H1 (cell line): ENCODE measurements around the gene ABHD14A. TPM values are rescaled to one million over a fixed set of nuclear protein-coding genes. Genes with fewer than 3 reads are reported as not detected.

Source experiments
- KDM1A ChIP-seq: fragments of 200-600, 300-600 bp; sonication (generic); IDR thresholded peaks from 2 replicates; pipeline ENCODE4 v1.7.1; 2016; ENCODE audit warnings: mild to moderate bottlenecking, low read length, borderline replicate concordance
- polyA plus RNA-seq, 7 experiments: library from polyadenylated mRNA; depleted of rRNA in 3 of 7; stranded (reverse) in 5 of 7; unstranded in 2 of 7; fragments of >200 nt in 5 of 7; fragments of 200-250 nt in 2 of 7; gene quantifications; 1 replicate in 5 of 7; 2 replicates in 1 of 7; 4 replicates in 1 of 7; pipeline versions ENCODE4 v1.2.1 to v1.2.3, GENCODE V29; 2011 to 2013; ENCODE audit warnings: missing spikeins in 2 of 7, mixed read lengths in 2 of 7
- total RNA-seq: library from RNA; stranded (reverse); fragmentation: NEBNext Ultra II Directional; extraction: Animal tissue kit (Norgen Biotek cat#: 25700); gene quantifications from 2 replicates; pipeline ENCODE4 v1.2.1, GENCODE V29; 2021

ABHD14A gene
- total and polyA plus RNA-seq, 2 of the 8 experiments (the other 6 are each of a cell fraction or from before 2014, with no cell fraction given): 4.6 to 9.8 TPM

GRCh38 chr3:51953445-51953844, 21.4 kb upstream of the ABHD14A start (continued):
- no peak for TF ChIP-seq KDM1A
- TF ChIP-seq, all 59 proteins: peak for 0
